Measurements from ENCODE around the gene METTL13. TPM values are rescaled to one million over a fixed set of nuclear protein-coding genes. Genes with fewer than 3 reads are reported as not detected.

Gene METTL13
- total RNA-seq, 1 experiment from 2014 or later, result 64.5 TPM

- Histone ChIP-seq H3K79me2 (ENCODE audit: insufficient read depth, low read length) (no peaks in the 10 kb centered on the region), H3K27me3 (ENCODE audit: insufficient read depth, low read length) (no peaks in the 10 kb centered on the region), H2AFZ (ENCODE audit: low read length) (no peak overlapping the region), H3K9ac (ENCODE audit: extremely low read depth, insufficient read length, low read length) (no peak overlapping the region), H3K56ac (ENCODE audit: insufficient read length, low read depth, low read length) (no peak overlapping the region), H3K4me2 (ENCODE audit: insufficient read depth, insufficient read length, low read length) (no peak overlapping the region), H3K27ac (ENCODE audit: insufficient read length, low read depth, low read length) (no peak overlapping the region), H3K4me1 (ENCODE audit: insufficient read depth, low read length) (0 out of 2 replicates have a peak, but pooled peaks cover 2% of the 10 kb centered on the region), H3K18ac (ENCODE audit: insufficient read length, low read depth, low read length) (no peak overlapping the region), H4K8ac (replicated peaks; ENCODE audit: insufficient read length, low read depth, low read length) (no peak overlapping the region), H4K20me1 (ENCODE audit: control insufficient read depth, insufficient read depth, insufficient read length) (no peaks in the 10 kb centered on the region), H2BK15ac (ENCODE audit: low read depth, low read length) (no peak overlapping the region), H3K23me2 (ENCODE audit: insufficient read length, low read depth, low read length, poor library complexity, severe bottlenecking) (no peaks in the 10 kb centered on the region), H4K5ac (ENCODE audit: insufficient read length, low read depth, low read length) (no peak overlapping the region), H2BK120ac (ENCODE audit: low read depth, low read length, poor library complexity, severe bottlenecking) (no peak overlapping the region), H2AK5ac (ENCODE audit: insufficient read length, low read length) (no peak overlapping the region), H3K4ac (ENCODE audit: low read depth, low read length) (no peak overlapping the region), H3K9me3 (ENCODE audit: control insufficient read depth, low read depth, low read length) (no peaks in the 10 kb centered on the region), H3K14ac (ENCODE audit: insufficient read depth, low read length) (no peak overlapping the region), H3K23ac (ENCODE audit: insufficient read length, low read depth, low read length) (no peak overlapping the region), H4K91ac (ENCODE audit: insufficient read length, low read depth, low read length) (no peak overlapping the region), H2BK12ac (ENCODE audit: insufficient read length, low read depth, low read length) (no peak overlapping the region), H3T11ph (ENCODE audit: low read length) (no peak overlapping the region), H3K79me1 (ENCODE audit: insufficient read depth, low read depth, low read length, poor library complexity, severe bottlenecking) (no peaks in the 10 kb centered on the region), H2BK20ac (ENCODE audit: low read depth, low read length, poor library complexity, severe bottlenecking) (no peak overlapping the region), H2BK5ac (ENCODE audit: insufficient read length, low read length) (no peak overlapping the region)
- Mint-ChIP-seq H3K36me3 (ENCODE audit: insufficient read depth in 1 of 3, low read depth in 3 of 3) (no peaks in the 10 kb centered on the region), H3K4me1 (peaks cover 25 to 27% of the 10 kb centered on the region in 2 experiments), H3K27me3 (ENCODE audit: low read depth) (no peaks in the 10 kb centered on the region), H3K27ac (no peak overlapping the region), H3K9me3 (no peaks in the 10 kb centered on the region), H3K4me3 (no peak overlapping the region)
- DNase-seq, result no peak
- TF ChIP-seq CTCF (conservative IDR thresholded peaks at IDR 0.05), result no peak
- WGBS (ENCODE audit: extremely low coverage, insufficient read length, low lambda C conversion rate), result no CpG with 5 or more reads among the region's 9 CpGs
Measured at GRCh38 chr1:171805395-171806115, 24.1 kb downstream of the METTL13 start.
